CD4-positive, alpha-beta T cell treated with Interleukin-2 at 100 ng/mL for 4 hours (primary cell): ENCODE measurements around the gene NF2.
"Not testable (repeated sequence)": the region's sequence is repeated elsewhere in the genome, so short reads cannot be mapped to it uniquely, and the experiment has no call there.

Source experiments
- DNase-seq: peaks from one replicate; pipeline ENCODE4 v3.0.0-alpha.2; 2020; ENCODE audit warnings: low spot score

Gene NF2

GRCh38 chr22:29596408-29596807, 7.0 kb upstream of the NF2 start:
- DNase-seq: no peak

- not testable (repeated sequence) for DNase-seq
Measured at GRCh38 chr22:29597871-29598683, 5.4 kb upstream of the NF2 start.

- DNase-seq: no peak
Measured at GRCh38 chr22:29598684-29599020, 4.8 kb upstream of the NF2 start.

GRCh38 chr22:29604076-29604360, 585 bp downstream of the NF2 start:
- no peak for DNase-seq

GRCh38 chr22:29605527-29605850, 2.1 kb downstream of the NF2 start:
- no peak for DNase-seq

GRCh38 chr22:29606320-29606719, 2.9 kb downstream of the NF2 start:
- DNase-seq: no peak

GRCh38 chr22:29607426-29607825, 4.0 kb downstream of the NF2 start:
- no peak for DNase-seq

GRCh38 chr22:29609139-29609538, 5.7 kb downstream of the NF2 start:
- no peak for DNase-seq

GRCh38 chr22:29610780-29611179, 7.3 kb downstream of the NF2 start:
- DNase-seq: no peak

- DNase-seq: no peak
Measured at GRCh38 chr22:29615705-29616327, 12.4 kb downstream of the NF2 start.

- DNase-seq: peak; percentile 29
Measured at GRCh38 chr22:29617922-29618629, 14.6 kb downstream of the NF2 start.

GRCh38 chr22:29621761-29622526, 18.5 kb downstream of the NF2 start:
- DNase-seq: no peak

- no peak for DNase-seq
Measured at GRCh38 chr22:29623059-29623458, 19.6 kb downstream of the NF2 start.

GRCh38 chr22:29623553-29624169, 20.2 kb downstream of the NF2 start:
- DNase-seq: no peak

- peak; percentile 46 for DNase-seq
Measured at GRCh38 chr22:29625090-29625825, 21.8 kb downstream of the NF2 start.

GRCh38 chr22:29626497-29627195, 23.2 kb downstream of the NF2 start:
- DNase-seq: no peak

GRCh38 chr22:29627196-29627535, 23.7 kb downstream of the NF2 start:
- no peak for DNase-seq

- DNase-seq: no peak
Measured at GRCh38 chr22:29628996-29629902, 25.8 kb downstream of the NF2 start.

- no peak for DNase-seq
Measured at GRCh38 chr22:29629903-29630516, 26.6 kb downstream of the NF2 start.

- no peak for DNase-seq
Measured at GRCh38 chr22:29630987-29631386, 27.6 kb downstream of the NF2 start.
